ENCODE measurements around the gene RUNX2.

The RUNX2 gene

DNA sequence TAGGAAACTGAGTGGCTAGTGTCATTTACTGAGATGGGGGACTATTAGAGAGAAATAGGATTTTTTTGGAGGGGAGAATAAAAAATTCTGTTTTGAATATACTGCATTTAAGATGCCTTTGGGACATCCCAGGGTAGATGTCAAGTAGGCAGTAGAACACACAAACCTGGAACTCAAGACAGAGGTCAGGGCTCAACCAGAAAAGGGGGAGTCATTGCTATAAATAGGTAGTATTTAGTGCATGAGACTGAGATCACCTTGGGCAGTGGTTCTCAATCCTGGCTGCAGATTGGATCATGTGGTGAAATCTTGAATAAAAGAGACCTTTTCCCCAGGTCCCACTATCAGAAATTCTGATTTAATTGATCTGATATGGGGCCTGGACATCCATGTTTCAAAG lies 160.1 kb downstream of the RUNX2 start:
- no peak for DNase-seq

DNA sequence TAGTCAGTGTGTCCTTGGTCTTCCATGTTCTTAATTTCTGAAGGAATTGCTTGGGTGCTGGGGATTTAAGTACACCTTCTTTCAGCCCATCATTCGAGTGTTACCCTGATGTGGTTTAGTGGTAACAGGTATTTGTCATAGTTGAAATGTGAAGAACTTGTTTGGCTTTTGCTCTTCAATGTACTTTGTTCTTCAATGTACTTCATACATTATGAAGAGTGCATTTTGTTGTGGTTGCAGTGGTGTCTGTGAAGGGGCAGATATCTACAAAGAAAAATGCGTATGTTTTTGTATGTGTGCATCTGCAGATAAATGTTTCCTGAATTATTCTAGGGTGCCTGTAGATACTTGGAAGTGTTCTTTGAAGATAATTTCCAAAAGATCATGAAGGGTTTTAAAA lies 160.8 kb downstream of the RUNX2 start:
- DNase-seq: no peak

DNA sequence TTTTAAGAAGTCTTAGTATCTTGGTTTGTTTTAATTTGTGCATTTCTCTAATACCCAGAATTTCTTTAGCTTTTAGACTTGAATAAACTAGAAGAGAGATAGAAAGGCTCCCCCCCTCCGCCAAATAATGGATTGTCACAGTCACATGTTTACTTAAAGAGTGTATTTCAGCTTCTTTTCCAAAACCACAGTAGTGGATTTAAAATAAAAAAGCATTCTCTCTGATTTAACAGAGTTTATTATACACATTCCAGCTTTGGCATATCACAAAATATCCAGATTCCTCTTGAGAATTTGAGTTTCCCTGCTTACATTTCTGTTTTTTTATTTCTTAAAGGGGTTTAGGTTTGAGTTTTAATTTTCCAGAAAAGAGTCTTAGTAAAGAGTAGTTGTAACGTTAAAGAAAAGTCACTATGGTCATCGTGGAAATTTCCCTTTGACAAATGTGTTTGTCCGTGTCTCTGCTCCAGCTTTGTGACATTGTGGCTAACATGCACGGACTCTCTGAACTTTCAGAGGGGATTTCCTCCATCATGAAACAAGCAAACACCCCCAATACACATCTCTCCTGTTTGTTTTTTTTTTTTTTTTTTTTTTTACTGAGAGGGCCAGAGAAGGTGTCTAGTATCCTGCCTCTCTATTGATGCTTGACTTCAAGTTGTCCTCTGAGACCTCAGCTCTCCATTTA lies 163.1 kb downstream of the RUNX2 start:
- peak; percentile 59 for DNase-seq

DNA sequence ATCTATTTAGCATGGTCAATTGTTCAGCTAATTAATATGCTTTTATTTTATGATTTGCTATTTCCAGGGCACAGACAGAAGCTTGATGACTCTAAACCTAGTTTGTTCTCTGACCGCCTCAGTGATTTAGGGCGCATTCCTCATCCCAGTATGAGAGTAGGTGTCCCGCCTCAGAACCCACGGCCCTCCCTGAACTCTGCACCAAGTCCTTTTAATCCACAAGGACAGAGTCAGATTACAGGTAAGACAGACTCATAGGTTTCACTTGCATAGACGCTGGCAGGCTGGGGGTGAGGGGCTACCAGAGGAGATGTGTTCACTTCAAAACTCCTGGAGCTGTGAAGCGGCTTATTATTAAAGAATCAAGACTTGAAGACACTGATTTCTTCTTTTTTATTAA lies 163.7 kb downstream of the RUNX2 start:
- no peak for DNase-seq

DNA sequence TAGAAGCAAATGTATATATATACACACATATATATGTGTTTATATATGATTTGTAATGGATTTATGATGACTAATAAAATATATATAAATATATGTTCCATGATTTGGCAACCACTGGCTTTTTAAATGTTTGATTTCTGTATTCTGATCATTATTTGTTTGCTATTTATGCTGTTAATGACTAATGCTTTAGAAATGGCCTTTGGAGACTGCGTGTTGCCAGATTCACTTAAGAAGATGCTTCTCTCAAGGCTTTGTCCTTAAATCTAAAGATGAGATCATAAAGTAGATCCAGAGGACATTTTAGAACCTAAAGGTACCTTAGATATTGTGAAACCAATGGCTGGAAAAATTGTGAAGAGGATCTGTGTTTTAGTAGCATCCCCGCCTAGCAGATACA lies 165.6 kb downstream of the RUNX2 start:
- DNase-seq: no peak

DNA sequence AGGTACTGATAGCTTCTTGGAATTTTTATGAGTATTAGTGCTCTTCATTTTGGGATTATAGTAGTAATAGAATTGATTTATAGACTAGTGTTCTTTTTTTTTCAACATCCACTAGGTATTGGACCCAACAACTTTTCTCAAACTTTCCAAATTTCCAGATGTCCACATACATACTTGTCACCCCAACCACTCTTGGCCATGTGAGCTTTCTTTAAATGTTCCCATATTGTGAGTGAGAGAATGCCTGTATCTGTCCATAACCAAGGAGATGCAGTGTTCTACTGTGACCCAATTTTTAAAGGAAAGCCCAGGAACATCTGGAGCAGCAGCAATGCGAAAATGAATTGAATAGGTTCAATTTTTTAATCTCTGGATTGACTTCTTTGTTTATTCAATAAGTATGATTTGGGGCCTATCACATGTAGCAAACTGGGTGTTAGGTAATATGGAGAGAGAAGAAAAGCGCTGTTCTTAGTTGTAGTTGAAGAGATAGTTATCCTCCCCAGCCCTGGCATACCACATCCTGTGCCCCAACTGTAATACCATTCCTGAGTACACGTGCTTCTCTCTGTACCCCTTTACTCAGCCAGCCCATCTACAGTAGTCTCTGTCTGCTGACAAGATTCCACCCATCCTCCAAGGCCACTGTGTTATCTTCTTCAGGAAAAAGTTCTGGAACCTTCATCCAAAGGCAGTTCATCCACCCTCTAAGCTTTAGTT lies 166.4 kb downstream of the RUNX2 start:
- no peak for DNase-seq

DNA sequence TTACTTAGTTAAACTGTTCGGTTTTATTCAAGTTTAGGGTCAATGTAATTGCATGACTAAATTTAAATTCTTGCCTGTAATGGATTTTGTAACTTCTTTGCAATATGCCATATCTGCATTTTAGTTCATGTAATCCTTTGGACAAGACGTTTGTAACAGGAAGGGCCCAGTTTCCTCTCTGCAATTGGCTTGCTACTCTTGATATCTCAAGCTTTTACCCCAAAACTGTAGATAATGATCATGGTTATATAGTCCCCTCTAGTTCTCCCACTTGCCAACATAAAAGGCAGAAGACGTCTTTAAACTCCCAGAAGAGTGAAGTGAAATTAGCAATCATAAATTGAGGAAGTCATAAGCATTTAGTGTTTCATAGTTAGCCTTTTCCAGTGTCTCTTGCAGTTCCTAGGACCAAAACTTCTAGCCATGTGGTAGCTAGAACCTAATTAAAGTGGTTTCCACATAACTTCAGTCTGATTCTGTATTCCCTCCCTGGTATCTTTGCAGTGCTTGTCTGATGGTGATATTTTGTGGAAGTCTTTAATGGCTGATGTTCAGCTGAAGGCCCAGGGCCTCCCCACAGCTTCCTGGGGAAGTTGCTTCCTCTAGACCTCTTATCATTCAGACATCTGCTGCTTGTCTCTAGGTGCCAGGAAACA lies 167.4 kb downstream of the RUNX2 start:
- no peak for DNase-seq

DNA sequence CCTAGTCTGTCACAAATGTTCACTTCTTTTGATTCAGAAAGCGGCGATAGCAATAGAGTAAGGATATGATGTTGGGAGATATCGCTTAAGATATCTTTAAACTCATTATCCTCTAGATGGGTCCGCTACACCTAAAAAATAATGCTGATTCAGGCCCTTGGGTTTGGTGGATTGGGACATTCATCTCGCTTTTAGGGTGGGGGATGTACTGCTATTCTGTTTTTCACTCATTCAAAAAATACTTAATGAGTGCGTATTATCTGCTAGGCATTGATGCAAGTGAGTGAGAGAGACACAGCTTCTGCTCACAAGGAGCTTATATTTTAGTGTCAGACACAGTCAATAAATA lies 167.9 kb downstream of the RUNX2 start:
- no peak for DNase-seq

DNA sequence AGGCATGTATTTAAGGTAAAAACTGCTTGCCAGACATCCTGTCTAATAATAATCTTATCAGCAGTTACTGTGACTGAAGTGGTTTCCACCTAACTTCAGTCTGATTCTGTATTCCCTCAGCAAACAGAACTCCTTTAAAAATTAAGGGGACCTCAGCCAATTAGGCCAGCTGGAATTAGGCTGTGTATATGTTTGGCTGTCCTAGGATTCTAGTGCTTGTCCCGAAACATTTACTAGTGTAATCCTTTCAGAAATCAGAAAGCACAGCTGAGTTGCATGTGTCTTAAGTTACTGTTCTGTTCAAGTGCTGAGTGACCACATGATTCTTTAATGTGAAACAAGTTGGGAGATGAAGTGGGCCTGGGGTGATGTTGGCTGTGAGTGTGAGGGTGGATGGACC lies 170.5 kb downstream of the RUNX2 start:
- no peak for DNase-seq

DNA sequence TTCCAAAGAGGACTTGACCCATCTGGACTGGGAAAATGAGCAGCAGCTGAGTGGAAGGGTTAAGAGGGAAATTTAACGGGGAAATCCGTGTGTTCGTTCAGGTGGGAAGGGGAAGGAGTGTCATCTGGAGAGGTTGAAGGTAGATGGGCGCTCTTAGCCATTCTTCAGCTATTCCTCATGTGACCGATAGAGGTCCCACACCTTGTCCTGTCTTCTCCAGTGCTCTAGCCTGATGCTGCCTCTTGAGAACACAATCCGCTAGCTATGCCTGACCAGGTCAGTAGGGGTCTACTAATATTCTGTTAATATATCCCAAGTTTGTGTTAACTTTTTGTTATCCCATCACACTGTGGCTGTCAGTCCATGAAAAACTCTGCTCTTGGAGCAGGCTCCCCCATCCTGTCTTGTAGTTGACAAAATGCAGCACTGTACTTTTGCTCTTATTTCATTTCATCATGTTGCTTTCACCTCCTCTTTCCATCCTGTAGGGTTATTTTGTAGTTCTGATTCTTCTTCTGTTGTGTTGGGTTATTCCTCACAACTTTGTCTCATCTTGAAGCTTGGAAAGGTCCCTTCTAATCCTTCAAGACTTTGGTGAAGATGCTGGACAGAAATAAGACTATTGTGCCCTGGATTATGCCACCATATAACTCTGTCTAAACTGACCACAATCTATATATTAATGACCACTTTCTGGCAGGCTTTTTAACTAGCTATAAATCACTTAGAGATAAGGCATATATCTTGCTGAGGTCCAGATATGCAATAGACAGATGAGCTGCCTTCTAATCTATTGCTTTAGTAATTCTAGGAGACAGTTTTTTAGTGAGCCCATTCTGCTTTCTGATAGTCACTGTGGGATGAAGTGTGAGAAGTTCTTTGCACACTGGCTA lies 173.0 kb downstream of the RUNX2 start:
- DNase-seq: no peak

DNA sequence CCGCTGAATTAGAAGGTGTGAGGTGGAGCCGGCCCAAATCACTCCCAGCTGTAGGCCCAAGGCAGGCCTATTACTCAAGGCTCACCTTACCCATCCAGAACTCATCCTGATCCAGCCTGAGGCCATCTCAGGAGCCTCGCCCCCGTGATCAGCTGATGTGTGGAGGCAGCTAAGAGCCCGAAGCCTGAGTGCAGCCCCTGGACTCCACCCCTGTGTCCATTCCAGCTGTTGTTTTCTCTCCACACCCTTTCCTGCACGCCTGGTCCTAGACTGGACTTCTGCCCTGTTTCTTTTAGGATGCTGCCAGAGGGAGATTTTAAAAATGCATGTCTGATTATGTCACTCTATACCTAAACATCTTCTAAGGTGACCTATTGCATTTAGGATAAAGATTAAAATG lies 174.3 kb downstream of the RUNX2 start:
- DNase-seq: no peak

DNA sequence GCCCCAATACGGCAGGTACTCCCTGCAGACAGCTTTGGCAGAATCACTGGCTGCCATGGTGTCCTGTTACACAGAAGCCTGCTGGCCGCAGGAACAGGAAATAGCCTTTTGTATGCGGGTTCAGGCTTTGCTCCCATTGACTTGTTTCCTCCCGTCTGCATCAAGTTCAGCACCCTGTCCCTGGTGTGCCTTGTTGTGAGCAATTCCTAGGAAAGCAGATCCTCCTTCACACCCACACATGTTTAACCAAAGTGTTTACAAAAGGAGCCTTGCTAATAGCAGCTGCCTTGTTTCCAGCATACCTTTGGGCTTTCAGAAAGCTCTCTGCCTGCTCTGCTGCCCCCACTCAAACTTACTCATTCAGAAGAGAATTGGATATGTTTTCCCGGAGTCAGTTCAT lies 176.8 kb downstream of the RUNX2 start:
- peak; percentile 38 for DNase-seq

DNA sequence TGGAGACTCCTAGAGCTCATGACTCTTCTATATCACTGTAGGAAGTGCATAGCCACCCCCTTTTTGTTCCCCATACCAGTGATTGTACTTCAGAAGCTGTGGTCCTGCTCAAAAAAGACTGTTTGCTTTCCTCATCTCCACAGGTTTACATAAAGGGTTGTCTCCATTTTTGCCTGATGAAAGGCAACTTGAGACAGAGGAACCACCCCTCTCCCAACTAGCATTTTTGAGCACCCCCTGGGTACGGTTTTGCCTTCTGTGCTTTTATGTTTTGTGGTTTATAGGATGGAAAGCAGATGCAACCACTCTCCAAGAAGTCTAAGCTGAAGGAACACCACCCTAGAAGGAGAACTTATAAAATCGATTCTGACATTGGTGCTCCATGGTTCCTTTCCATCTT lies 177.3 kb downstream of the RUNX2 start:
- no peak for DNase-seq

DNA sequence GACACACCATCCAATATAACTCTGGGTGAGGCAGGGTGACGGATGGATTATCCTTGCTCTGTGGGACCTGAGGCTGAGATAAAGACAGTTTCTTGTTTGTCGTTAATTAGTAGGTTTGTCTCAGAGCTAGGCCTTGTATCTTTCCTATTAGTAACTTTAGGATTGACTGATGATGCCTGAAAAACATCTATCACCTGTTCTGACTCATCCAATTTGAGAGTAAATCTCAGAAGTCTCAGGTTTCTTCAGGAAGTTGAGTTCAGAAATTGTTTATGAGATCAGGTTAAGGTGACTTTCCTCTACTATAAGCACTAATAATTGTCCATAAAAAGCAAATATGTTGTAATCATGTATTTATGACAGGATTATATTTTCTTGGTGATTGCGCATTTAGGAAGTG lies 179.1 kb downstream of the RUNX2 start:
- DNase-seq: no peak

DNA sequence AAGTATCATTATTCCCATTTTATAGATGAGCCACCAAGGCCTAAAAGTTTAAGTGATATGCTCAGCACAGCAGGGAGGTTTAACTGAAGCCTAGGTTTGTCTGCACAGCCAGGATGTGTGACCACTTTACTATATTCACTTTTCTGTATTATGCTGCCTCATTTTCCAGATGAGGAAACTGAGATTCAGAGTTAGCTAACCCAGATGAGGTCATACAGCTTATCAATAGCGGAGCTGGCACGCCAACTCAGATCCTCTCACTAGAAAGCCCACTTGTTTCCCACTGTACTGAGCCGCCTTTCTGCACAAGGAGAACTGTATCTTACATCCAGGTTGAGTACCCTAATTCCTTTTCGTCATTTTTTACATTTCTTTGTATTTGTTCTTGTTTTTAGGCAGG lies 181.3 kb downstream of the RUNX2 start:
- no peak for DNase-seq

DNA sequence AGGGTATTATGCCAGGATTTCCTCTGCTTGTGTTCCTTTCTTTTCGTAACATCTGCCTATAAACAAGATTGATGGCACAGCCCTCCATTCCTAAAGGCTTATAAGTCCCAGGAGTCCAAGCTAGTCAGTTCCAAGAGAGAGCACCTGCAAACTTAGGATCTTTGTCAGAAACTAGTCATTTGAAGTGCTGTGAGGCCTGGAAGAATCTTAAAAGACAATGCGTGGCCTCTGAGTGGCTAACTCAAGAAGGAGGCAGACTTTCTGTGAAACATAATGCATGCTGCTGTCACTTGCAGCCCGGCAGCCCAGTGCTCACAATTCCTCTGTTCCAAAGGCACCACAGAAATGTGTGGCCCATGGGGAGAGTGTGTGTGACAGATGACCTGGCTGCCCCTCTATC lies 184.6 kb downstream of the RUNX2 start:
- no peak for DNase-seq

DNA sequence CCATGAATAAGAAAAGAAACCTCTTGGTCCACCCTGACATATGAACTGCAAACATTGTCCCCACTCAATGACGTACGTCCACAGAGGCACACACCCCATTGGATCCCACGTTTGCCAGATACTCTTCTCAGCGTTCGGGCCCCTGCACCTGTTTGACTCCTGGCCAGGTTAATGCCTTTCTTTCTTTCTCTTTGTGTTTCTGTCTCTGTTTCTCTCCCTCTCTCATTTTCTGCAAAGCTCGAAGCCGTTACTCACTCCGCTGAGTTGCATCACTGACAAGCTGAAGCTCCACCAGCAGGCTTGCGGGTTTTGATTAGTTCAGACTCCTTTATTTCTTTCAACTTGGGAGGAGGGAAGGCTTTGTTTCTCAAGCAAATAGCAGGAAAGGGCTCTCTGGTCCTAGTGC lies 185.1 kb downstream of the RUNX2 start:
- peak; percentile 31 for DNase-seq

DNA sequence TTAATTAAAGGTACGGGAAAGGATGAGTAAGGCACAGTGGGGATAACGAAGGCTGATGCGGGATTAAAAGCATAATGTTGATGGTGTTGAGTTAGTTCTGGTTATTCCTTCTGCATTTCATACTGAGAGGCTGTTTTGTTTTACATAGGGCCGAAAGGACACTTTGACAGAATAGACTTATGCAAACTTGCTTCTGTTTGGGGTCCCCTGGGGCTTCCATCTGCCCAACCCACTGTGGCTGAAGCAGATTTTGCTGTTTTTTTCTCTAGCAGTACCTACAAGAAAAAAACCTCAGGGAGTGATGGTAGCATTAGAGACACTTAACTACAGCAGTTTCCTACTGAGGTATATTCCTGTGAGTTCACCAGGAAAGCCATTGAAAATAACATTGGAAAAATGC lies 185.7 kb downstream of the RUNX2 start:
- DNase-seq: no peak

DNA sequence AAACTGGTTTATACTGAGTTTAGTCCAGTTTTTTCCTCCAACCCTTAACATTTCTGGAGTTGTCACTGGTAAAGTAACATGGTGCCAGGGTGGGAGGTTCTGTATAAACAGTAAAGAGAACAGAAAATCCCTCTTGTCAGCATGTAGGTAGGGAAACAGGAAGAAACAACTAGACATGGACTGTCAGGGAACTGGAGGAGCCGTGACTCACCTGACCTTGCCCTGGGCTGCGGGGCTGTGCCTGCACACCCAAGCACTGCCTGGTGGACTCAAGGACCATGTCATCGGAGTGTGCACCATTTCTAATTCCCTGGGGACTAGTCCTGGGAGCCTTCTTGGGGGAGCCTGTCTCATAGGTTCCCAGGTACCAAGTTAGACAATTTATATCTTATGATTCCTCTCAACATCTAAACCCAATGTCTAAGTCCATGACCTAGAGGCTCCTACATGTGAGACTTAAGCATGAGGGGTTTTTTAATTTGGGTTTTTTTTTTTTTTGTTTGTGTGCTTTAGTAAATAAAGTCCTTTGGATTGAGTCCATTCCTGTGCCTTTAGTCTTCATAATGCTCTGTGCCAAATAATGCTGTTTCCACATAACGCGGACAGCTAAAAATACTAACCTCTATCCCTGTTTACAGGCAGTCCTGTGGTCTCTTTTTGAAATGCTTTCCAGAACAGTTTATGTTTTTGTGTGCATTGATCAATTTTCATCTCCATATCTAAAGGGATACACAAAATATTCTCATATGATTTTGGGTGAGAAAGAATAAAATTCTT lies 186.5 kb downstream of the RUNX2 start:
- DNase-seq: no peak

DNA sequence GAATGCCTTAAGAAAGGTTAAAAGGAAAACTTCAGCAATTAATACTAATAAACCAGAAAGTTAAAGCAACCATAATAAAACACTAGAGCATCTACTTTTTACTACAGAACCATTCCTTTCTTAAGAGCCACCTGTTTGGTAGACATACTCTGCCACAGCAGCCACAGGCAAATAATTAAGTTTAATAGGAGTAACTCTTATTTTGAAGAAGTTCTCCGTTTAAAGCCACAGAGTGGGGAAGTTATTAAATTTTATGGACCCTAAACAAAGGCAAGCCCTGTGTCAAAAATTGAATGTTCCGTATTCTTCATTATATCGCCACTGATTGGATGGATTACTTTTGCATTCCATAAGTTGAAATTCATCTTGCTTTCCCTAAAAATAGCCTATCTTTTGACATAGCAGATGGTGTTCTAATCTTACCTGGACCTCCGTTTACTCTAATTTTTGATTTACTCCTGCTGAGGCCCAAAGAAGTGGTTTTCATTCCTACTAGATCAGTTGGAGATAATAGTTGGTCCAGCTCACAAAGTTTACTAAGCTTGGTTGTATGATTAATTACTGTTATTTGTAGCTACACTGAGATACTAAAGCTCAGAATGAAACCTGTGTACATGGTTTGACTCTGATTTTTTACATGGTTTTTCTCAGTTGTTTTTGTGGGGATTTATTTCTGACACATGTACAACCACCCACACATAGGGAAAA lies 190.0 kb downstream of the RUNX2 start:
- DNase-seq: no peak

DNA sequence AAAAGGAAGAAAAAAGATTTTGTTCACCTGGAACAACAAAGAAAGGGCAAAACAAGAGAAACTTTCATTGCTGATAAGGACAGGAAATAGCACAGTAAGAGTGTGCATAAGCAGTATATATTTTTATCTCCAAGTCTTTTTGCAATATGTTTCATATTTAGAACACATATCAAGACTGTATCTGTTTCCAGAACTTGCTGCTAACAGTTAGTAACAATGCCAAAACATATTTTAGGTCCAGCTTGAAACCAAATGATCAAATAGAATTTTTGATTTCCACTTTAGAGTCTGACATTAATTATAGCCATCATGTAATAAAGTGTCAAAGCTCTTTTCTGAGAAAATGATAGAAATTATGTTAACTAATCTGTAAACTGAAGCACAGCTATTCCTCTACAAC lies 193.1 kb downstream of the RUNX2 start:
- no peak for DNase-seq

DNA sequence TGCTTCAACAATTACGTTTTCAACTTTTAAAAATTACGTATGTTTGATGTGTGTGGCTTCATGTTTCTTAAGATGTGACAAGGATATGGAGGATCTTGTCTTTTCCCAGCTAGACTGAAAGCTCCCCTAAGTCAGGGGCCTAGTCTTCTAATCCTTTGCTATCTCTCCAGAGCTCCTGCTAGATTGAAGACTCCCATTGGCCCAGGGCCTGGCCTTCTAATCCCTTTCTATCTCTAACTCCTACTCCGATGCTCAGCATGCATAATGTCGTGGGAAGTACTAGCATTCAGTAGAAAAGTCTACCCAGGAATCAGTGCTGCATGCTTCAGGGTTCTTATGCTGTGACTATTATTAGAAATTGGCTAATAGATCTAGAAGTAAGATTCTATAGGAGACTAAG lies 194.4 kb downstream of the RUNX2 start:
- DNase-seq: no peak
